SJSA1 (cell line): ENCODE results near the gene OSM. TPM values are rescaled to one million over a fixed set of nuclear protein-coding genes. Genes with fewer than 3 reads are reported as not detected.

ENCODE experiments used
- DNase-seq, 2 experiments: peaks; one replicate each; pipeline ENCODE4 v3.0.0-alpha.2; 2015 to 2020; ENCODE audit warnings: low spot score in 2 of 2, low read depth in 1 of 2
- H3K27ac ChIP-seq: fragments of 250-450 bp; sonication (Bioruptor Pico); 2 replicates; pipeline ENCODE4 v1.5.1; 2020; ENCODE audit warnings: mild to moderate bottlenecking, moderate library complexity
- H3K27me3 ChIP-seq: fragments of 250-450 bp; sonication (Bioruptor Pico); replicated peaks from 2 replicates; pipeline ENCODE4 v1.5.1; 2020; ENCODE audit warnings: mild to moderate bottlenecking, moderate library complexity
- H3K36me3 ChIP-seq: fragments of 250-450 bp; sonication (Bioruptor Pico); 2 replicates; pipeline ENCODE4 v1.5.1; 2020; ENCODE audit warnings: mild to moderate bottlenecking
- H3K4me1 ChIP-seq: fragments of 250-450 bp; sonication (Bioruptor Pico); replicated peaks from 2 replicates; pipeline ENCODE4 v1.6.1; 2021; ENCODE audit warnings: mild to moderate bottlenecking
- H3K4me3 ChIP-seq: fragments of 250-450 bp; sonication (Bioruptor Pico); 2 replicates; pipeline ENCODE4 v1.5.1; 2020; ENCODE audit warnings: mild to moderate bottlenecking
- H3K9me3 ChIP-seq: fragments of 250-450 bp; sonication (Bioruptor Pico); replicated peaks from 2 replicates; pipeline ENCODE4 v1.5.1; 2020; ENCODE audit warnings: mild to moderate bottlenecking
- total RNA-seq: library from RNA; depleted of rRNA; stranded (reverse); fragments of >200 nt; shearing (Covaris generic); gene quantifications from 2 replicates; pipeline ENCODE4 v1.2.3, GENCODE V29; 2014

The OSM gene
- total RNA-seq, 1 experiment from 2014 or later = not detected

DNA sequence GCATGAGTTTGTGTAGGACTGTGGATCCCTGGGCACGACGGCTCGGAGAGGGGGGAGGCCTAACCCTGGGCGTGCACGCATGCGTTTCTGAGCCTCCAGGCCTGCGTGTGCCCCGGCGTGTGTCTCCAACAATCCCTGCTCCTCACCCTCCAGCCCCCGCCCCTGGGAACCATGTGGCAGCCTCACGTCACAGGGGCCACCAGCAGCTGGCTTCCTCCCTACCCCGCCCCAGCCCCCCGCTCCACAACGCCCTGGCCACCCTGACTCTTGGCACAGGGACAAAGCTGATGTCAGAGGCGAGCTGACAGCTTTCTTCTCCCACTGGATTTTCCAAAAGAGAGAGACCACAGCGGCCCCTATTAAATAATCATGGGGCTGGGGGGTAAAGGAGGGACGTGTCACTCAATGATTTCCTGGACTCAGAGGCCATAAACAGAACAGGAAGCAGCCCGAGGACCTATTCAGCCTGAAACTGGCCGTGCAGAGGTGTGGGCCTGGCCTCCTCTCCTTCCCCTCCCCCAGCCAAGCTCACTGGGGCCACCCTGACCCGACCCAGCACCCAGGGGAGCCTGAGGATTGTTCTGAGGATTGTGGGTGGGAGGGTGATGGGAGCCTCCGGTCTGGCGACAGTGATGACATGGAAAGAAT is 13.3 kb downstream of the OSM start:
- Histone ChIP-seq H3K36me3 (peaks cover 15% of the 10 kb centered on the region), H3K9me3 (no peaks in the 10 kb centered on the region), H3K27me3 (no peaks in the 10 kb centered on the region), H3K4me3 (no peak overlapping the region), H3K4me1 (peaks cover 85% of the 10 kb centered on the region), H3K27ac (peak overlapping the region; percentile 88)
- DNase-seq = peak; percentile 96 to 98

DNA sequence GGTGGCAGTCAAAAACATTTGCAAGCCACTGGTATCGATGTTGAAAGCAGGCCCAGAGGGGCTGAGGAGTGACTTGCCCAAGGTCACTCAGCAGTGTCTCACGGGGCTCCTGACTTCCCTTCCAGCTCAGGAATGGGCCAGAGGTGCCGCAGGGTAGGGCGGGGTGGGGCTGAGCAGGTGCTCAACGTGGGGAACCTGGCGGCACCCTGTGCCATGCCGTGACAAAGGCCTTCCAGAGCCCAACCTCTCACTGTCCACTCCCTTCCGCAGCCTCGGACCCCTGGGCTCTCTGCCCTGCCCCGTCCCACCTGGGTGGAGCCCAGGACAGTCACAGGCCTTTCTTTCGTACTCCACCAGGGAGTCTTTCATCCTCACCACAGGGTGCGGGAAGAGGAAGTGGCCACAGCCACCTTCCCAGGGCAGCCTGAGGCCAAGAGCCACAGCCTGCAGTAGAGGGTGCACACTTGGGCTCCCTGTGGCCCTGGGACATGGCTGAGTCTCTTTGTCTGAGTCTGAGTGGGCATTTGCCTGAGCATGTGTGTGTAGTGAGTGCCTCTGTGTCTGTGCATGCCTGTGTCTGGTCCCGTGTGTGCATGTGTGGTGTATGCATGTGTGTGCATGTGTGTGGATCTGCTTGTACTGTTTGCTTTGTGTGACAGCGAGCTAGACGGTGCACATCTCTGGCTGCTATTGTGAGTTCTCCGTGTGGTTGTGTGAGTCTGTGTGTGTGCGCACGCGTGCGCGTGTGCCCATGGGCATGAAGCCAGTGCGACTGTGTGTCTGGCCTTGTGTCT is 14.0 kb downstream of the OSM start:
- no peaks in the 10 kb centered on the region for H3K9me3 ChIP-seq
- peak overlapping the region; percentile 88 for H3K27ac ChIP-seq
- peaks cover 15% of the 10 kb centered on the region for H3K36me3 ChIP-seq
- no peak for DNase-seq
- no peaks in the 10 kb centered on the region for H3K27me3 ChIP-seq
- H3K4me1 ChIP-seq = peaks cover 79% of the 10 kb centered on the region
- no peak overlapping the region for H3K4me3 ChIP-seq

DNA sequence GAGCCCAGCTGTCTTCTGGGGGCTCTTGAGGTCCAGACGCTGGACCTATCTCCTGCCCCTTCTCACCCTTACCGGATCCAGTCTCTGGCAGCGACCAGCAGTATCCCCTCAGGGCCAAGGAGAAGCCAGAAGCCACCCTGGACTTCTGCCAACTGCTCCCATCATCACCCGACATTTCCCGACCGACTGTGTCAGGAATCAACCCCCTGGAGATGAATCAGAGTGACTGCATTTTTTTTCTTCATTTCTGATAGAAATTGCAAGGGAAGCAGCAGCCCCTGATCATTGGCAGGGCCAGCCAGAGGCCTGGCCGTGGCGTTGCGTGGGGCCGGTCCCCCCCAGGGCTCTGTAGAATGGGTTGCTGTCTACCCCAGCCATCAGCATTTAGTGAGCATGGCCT is 14.9 kb downstream of the OSM start:
- DNase-seq = peak; percentile 78 to 86
- H3K36me3 ChIP-seq = peaks cover 15% of the 10 kb centered on the region
- no peaks in the 10 kb centered on the region for H3K9me3 ChIP-seq
- H3K4me1 ChIP-seq = peaks cover 81% of the 10 kb centered on the region
- peak overlapping the region; percentile 88 for H3K27ac ChIP-seq
- no peaks in the 10 kb centered on the region for H3K27me3 ChIP-seq
- no peak overlapping the region for H3K4me3 ChIP-seq

DNA sequence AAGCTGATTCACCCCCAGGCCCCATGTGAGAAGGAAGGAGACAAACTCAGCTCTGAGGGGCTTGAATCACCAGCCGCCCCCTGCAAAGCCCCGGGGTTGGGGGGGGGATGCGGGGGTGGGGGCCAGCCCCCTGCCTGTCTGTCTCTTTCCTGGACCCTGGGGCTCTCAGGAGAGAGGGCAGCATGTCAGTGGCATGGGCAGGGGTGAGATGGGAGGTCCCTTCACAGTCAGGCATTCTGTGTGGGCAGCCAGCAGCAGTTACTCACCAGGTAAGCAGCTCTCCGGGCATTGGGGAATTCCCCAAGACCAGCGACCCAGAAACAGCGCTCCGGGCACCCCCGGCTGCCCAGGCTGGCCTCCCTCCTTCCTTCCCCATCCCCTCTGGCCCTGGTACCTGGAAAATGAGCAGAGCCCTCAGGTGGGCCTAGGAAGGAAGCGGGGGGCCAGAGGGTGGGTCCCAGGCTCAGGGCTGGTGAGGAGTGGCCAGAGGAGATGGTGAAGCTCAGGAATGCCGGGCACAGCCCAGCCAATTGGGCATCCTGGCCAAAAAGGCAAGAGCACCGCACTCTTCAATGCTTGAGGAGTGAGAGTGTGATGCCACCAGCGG is 15.9 kb downstream of the OSM start:
- Histone ChIP-seq H3K27ac (peak overlapping the region; percentile 88), H3K4me3 (no peak overlapping the region), H3K9me3 (no peaks in the 10 kb centered on the region), H3K4me1 (peaks cover 84% of the 10 kb centered on the region), H3K27me3 (no peaks in the 10 kb centered on the region), H3K36me3 (peaks cover 17% of the 10 kb centered on the region)
- DNase-seq = peak; percentile 71 to 89

DNA sequence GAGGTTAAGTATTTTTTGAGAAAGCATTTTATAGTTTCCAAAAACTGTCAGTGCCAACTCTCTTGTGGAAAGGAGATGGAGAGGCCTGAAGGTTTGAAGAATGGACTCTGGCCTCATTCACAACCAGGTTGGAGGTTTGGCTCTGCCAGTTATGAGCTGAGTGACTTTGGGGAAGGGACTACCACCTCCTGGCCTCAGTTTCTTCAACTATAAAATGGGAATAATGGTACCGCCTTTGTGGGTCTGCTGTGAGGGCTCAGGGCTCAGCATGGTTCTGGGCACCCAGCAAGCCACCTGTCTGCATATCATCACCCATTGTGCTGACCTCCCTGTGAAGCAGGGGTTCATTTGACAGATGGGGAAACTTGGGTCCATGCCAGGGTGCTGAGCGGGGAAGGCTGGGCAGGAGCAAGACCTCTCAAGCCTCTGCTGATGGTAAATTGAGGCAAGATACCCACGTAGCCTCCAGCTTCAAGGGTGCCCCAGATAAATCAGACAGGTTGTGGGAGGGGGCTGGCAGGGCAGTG is 16.5 kb downstream of the OSM start:
- Histone ChIP-seq H3K36me3 (peaks cover 17% of the 10 kb centered on the region), H3K4me3 (no peak overlapping the region), H3K4me1 (peaks cover 84% of the 10 kb centered on the region), H3K27me3 (no peaks in the 10 kb centered on the region), H3K9me3 (no peaks in the 10 kb centered on the region), H3K27ac (no peak overlapping the region)
- DNase-seq = no peak

DNA sequence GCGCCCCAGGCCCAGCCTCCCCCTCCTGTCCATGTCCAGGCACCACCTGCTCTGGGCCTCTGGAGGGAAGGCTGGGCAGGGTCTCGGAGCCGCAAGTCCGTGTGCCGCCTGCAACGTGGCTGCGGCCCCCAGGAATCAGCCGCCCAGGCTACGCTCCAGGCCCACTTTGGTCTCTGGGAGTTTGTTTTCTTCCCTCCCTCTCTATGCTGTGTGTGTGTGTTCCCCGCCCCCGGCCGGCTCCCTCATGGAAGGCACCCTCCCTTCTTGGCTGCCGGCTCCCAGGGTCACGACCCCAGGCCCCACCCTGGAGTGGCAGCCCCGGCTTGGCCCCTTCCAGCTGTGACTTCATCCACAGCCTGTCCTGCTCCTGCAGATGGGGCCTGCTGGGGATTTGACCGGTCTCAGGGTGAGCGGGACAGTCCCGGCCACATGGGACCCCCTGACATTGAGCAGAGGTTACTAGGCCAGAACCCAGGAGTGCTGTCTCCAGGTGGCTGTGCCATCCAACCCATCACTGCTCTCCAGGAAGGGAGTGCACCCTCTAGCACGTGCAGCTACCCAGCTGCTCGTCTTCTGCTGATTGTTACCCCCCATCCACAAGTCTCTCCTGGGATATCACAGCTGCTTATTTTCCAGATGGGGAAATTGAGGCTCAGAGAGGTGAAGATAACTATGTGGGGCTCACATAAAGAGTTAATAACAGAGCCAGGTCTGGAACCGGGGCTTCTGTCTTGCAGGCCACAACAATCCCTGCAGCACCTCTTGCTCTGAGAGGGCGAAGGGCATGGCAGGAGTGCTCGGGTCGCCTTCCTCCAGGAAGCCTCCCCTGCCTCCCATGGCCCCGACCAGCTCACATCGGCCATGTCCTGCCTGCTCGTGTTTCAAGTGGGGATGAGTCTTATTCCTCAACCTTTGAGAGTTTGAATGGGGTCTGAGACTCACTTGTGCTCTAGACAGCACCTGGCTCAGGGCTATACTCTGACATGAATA is 17.3 kb downstream of the OSM start:
- H3K4me3 ChIP-seq = no peak overlapping the region
- no peaks in the 10 kb centered on the region for H3K27me3 ChIP-seq
- H3K36me3 ChIP-seq = peaks cover 19% of the 10 kb centered on the region
- H3K27ac ChIP-seq = no peak overlapping the region
- H3K9me3 ChIP-seq = no peaks in the 10 kb centered on the region
- no peak for DNase-seq
- H3K4me1 ChIP-seq = peaks cover 76% of the 10 kb centered on the region

DNA sequence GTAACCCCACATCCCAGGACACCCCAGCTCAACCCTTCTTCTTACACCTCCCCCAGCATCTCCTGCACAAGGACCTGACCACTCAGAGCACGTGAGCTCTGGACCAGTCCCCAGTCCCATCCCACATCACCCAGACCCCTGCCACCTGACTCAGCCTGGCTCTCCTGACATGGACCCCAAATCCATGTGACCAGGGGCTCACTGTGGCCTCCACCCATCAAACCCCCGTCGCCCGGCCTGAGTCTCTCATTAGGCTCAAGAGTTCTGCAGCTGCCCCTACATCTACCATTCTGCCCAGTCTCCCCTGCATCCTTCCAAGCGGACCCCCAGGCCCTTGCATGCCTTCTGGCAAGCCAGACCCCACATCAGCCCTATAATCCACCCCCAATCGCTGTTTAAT is 18.2 kb downstream of the OSM start:
- Histone ChIP-seq H3K4me3 (no peak overlapping the region), H3K9me3 (no peaks in the 10 kb centered on the region), H3K36me3 (peaks cover 24% of the 10 kb centered on the region), H3K4me1 (peaks cover 67% of the 10 kb centered on the region), H3K27me3 (no peaks in the 10 kb centered on the region), H3K27ac (no peak overlapping the region)
- DNase-seq = no peak

DNA sequence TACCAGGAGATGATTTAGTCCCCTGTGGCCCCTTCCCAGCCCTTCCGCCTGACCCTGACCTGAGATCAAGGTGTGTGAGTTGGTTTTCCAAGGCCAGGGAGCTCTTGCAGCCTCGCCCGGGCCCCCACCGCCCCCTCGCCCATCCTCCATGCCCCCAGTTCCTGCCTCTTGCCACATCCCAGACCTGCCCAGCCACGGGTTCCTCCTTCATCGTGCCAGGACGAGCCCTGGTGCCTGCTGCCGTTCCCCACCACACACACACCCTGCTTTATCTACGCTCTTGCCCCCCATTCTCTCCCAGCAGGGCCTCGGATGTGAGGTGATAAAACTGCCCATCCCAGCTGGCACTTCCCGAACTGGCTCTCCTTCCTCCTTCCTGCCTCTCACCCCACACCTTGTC is 18.7 kb downstream of the OSM start:
- Histone ChIP-seq H3K27ac (no peak overlapping the region), H3K4me1 (peaks cover 64% of the 10 kb centered on the region), H3K9me3 (no peaks in the 10 kb centered on the region), H3K27me3 (no peaks in the 10 kb centered on the region), H3K36me3 (peaks cover 24% of the 10 kb centered on the region), H3K4me3 (no peak overlapping the region)
- no peak for DNase-seq

DNA sequence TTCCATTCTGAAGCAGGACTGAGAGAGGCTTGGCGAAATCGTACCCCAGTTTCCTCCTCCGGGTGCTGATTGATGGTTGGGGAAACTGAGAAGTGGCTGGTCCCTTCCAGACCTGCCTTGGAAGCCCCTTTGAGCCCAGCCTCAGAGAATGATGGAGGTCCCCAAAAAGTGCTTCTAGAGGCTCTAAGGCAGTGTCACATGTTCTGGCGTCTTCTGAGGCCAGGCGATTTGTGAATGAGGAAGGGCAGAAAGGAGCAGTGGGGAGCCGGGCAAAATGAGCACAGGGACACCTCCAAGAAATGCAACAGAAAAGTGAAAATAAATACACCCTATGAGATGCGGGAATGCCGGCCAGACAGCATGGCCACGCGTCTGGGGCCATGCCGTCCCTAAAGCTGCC is 19.1 kb downstream of the OSM start:
- DNase-seq = no peak
- Histone ChIP-seq H3K9me3 (no peaks in the 10 kb centered on the region), H3K27me3 (no peaks in the 10 kb centered on the region), H3K36me3 (peaks cover 20% of the 10 kb centered on the region), H3K4me3 (no peak overlapping the region), H3K27ac (no peak overlapping the region), H3K4me1 (peaks cover 60% of the 10 kb centered on the region)

DNA sequence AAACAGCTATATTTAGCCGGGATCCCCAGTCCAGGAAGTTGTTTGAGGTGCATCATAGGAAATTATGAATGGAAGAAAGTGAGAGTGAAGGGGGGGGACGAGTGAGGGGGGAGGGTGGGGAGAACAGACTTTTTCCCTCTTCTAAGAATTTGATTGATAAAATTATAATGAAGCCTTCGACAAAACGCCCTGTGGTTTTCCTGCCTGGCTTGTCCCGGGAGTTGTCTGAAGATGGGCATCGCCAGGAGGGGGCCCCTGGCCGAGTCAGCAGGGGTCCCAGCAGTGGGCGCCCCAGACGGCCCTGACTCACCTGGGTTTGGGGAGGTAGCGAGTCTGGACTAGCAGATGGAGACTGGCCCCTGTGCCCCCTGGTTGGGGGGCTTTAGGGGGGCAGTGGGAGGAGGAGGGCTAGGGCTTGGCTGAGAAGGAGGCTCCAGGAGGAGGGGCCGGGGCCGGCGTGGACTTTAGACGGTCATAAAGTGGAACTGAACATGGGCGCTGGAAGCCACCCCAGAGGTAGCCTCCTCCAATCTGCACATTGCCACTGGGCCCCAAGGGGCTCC is 19.8 kb downstream of the OSM start:
- Histone ChIP-seq H3K27ac (no peak overlapping the region), H3K4me3 (peak overlapping the region; percentile 43), H3K27me3 (no peaks in the 10 kb centered on the region), H3K36me3 (peaks cover 16% of the 10 kb centered on the region), H3K9me3 (no peaks in the 10 kb centered on the region), H3K4me1 (peaks cover 53% of the 10 kb centered on the region)
- DNase-seq = no peak

DNA sequence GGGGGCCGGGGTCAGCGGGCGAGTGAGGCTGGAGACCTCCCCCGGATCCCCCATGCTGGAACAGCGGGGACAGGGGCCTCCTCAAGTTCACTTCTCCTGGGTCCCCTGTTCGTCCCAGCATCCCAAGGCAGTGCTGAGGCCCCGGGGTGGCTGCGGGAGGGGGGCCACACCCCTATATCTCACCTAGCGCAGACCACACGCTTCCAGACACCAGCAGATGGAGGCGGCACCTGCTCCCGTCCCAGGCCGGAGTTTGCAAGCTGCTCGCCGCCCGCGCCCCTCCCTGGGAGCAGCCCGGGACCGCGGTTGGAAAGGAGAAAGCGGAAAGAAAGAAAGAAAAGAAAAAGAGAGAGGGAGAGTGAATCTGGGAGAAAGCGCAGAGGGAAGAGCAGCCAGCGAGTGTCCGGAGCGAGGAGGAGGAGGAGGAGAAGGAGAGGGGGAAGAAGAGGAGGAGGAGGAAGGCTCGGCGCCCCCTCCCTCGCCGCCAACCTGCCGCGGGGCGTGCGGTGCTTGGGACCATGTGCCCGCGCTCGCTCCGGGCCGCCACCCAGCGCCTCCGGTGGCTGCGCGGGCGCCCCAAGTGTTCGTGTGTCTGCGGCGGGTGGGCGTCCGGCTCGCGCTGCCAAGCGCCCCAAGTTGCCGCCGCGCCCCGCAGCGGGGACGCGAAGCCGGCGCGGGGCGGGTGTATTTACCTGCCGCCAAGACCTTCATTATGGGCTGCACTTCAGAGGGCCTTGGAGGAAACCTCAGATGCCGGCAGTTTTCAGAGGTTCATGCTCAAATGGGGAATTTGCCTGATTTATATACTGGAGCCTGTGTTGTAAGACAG is 20.5 kb downstream of the OSM start, which contains the start of gene LIF:
TSS of gene LIF (minus strand) at position 775 of the 829 bp plus-strand sequence. CDS start at position 711, 64 bp downstream.
- peaks cover 49% of the 10 kb centered on the region for H3K4me1 ChIP-seq
- H3K9me3 ChIP-seq = no peaks in the 10 kb centered on the region
- H3K4me3 ChIP-seq = peak within 1 kb of the TSS; percentile 43
- no peak within 1 kb of the TSS for H3K27ac ChIP-seq
- DNase-seq = no peak
- no peaks in the 10 kb centered on the region for H3K27me3 ChIP-seq
- peaks cover 15% of the 10 kb centered on the region for H3K36me3 ChIP-seq
